PC-3 (cell line): ENCODE measurements around the gene IKBIP.

Experiments
- CTCF ChIP-seq: fragments of 300-600 bp; sonication (generic); conservative IDR thresholded peaks from 2 replicates; pipeline ENCODE4 v1.5.1; 2017; ENCODE audit warnings: antibody characterized with exemption, low read depth, mild to moderate bottlenecking, low read length
- EZH2 ChIP-seq: fragments of 300-600 bp; sonication (generic); IDR thresholded peaks from one replicate; pipeline ENCODE4 v1.6.1; 2017; ENCODE audit warnings: antibody characterized with exemption, mild to moderate bottlenecking, low read length; ENCODE audit not compliant: unreplicated experiment
- EZH2phosphoT487 ChIP-seq: fragments of 300-600 bp; sonication (generic); IDR thresholded peaks from 2 replicates; pipeline ENCODE4 v1.6.1; 2018; ENCODE audit warnings: mild to moderate bottlenecking, antibody characterized with exemption, low read length, borderline replicate concordance

GRCh38 chr12:98635657-98636323 is 8.8 kb downstream of the IKBIP start:
- no peak for TF ChIP-seq EZH2
- no peak for TF ChIP-seq CTCF
- no peak for TF ChIP-seq EZH2phosphoT487
